ENCODE measurements around the gene TMCO4. TPM values are rescaled to one million over a fixed set of nuclear protein-coding genes. Genes with fewer than 3 reads are reported as not detected.
"Not testable (repeated sequence)": the region's sequence is repeated elsewhere in the genome, so short reads cannot be mapped to it uniquely, and the experiment has no call there.

The TMCO4 gene
- total RNA-seq, 2 experiments from 2014 or later: 13.0 to 13.2 TPM

DNA sequence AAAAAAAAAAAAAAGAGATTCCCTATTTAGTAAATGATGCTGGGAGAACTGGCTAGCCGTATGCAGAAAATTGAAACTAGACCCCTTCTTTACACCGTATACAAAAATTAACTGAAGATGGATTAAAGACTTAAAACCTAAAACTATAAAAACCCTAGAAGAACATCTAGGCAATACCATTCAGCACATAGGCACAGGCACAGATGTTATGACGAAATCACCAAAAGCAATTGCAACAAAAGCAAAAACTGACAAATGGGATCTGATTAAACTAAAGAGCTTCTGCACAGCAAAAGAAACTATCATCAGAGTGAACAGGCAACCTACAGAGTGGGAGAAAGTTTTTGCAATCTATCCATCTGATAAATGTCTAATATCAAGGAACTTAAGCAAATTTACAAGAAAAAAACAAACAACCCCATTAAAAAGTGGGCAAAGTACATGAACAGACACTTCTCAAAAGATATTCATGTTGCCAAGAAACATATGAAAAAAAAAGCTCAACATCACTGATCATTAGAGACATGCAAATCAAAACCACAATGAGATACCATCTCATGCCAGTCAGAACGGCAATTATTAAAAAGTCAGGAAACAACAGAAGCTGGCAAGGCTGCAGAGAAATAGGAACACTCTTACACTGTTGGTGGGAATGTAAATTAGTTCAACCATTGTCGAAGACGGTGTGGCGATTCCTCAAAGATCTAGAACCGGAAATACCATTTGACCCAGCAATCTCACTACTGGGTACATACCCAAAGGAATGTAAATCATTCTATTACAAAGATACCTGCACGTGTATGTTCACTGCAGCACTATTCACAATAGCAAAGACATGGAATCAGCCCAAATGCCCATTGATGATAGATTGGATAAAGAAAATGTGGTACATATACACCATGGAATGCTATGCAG is 9.4 kb downstream of the TMCO4 start:
- CTCF ChIA-PET: interaction anchor here (0.7 kb wide), 1 partner anchor 21 kb away, joined by 3 read pairs; no protein-coding TSS in a partner anchor
- POLR2A ChIA-PET: not testable (repeated sequence)

DNA sequence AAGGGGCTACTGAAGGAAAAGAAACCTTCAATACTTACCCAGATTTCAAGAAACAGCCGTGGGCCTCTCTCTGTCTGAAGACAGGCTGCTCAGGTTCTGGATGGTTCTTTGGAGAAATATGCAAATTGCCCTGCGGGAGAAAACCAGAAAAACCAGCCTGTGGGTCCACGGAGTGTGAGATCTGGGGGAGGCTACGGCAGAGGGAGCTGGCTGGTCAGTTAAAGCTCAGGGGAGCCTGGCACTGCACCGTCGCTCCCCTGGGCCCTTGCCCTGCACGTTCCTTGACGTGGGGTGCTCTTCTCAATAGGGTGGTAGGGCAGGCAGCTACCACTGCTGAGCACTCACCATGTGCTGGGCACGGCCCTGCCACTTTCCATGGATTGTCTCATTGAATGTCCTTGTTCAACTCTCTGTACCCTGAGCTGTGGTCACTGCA is 12.7 kb downstream of the TMCO4 start:
- POLR2A ChIA-PET: no interaction called here
- CTCF ChIA-PET: no interaction called here

DNA sequence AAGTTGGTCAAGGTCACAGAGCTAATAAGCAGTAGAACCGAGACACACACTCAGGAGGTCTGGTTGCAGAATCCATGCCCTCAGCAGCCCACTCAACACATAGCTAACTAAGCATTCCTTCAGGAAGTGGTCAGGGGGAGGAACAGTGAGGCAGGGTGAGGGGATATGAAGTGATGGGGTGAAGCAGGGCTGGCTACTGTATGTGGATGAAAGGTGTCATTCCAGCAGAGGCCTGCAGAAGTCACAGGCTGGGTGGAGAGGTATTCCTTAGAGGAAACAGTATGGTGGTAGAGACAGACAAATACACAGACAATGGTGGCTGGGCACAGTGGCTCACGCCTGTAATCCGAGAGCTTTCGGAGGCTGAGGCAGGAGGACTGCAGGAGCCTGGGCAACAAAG is 14.1 kb downstream of the TMCO4 start:
- ChIA-PET CTCF (no interaction called here), POLR2A (no interaction called here)

DNA sequence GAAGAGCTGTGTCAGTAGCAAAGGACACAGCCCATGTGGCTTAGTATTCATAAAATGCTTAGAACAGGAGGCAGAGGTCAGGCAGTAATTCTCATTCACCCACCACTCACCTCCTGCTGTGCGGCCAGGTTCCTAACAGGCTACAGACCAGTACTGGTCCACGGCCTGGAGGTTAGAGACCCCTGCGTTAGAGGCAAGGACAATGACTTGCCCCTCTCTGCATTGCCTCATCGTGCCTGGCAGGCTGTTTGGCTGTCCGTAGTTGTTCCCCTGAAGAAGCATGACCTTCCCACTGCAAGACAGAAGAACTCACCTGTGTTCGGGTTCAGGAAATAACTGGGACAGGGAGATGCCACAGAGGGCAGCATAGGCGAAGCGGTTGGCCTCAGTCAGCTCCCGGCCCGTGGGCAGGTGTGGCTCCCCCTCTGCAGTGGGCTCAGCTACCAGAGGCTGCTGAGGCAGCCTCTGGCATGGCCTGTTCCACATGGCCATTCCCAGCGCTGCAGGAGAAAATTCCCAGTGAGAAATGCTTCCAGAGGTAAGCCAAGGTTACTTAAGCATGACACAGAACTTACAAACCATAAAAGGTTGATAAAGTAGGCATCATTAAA is 19.3 kb downstream of the TMCO4 start:
- ChIA-PET CTCF (no interaction called here), POLR2A (no interaction called here)

DNA sequence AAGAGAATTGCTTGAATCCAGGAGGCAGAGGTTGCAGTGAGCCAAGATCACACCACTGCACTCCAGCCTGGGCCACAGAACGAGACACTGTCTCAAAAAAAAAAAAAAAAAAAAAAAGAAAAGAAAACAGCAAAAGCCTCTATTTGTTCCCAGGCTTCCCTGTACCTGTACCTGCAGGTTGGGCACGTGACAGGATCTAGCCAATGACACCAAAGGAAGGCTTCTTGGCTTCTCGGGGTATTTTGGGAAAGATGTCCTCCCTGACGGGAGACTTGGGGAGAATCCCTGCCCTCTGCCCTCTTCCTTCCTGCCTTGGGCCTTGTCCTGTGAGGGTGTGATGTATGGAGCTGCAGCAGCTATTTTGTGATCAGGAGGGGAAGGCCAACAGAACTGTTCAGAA is 22.8 kb downstream of the TMCO4 start:
- ChIA-PET POLR2A (no interaction called here), CTCF (no interaction called here)

DNA sequence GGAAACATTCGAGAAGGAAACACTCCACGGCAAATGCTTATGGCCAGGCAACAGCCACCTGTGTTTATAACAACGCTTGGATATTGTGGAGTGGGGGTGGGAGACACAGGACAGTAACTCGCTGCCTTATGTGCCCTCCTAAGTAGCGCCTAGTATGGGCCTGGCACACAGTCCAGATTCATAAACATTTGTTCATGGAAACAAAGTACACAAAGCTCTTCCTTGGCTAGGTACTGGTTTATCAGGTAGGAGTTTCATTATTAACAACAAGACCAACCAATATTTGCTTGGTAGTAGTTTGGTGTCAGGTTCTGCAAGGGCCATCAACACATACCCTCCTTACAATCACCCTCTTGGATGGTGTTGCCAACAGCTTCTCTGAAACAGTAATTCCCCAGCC is 23.4 kb downstream of the TMCO4 start:
- POLR2A ChIA-PET: no interaction called here
- CTCF ChIA-PET: interaction anchor here (0.6 kb wide), 1 partner anchor 127 kb away, joined by 3 read pairs; no protein-coding TSS in a partner anchor

DNA sequence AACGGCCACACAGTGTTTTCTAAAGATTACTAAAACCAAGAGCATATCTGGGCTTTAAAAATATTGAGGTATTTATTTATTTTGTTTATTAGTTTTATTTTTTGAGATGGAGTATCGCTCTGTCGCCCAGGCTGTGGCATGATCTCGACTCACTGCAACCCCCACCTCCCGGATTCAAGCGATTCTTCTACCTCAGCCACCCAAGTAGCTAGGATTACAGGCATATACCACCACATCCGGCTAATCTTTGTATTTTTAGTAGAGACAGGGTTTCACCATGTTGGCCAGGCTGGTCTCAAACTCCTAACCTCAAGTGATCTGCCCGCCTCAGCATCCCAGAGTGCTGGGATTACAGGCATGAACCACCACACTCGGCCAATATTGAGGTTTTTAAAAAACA is 23.9 kb downstream of the TMCO4 start:
- ChIA-PET CTCF (interaction anchor here (0.6 kb wide), 1 partner anchor 127 kb away, joined by 3 read pairs; no protein-coding TSS in a partner anchor), POLR2A (no interaction called here)

DNA sequence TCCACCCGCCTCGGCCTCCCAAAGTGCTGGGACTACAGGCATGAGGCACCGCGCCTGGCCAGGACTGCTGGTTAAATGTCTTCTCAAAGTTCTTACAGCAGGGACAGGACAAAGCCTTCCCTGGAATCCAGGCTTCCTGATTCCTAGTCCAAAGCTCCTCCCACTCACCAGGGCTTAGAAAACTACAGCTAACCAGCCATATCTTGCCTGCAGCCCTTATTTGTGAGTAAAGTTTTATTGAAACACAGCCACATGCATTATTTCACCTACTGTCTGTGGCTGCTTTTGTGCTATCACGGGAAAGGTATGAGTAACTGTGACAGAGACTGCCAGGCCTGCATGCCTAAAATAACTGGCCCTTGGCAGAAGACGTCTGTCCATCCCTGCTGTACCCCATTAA is 24.4 kb downstream of the TMCO4 start:
- ChIA-PET POLR2A (no interaction called here), CTCF (no interaction called here)

DNA sequence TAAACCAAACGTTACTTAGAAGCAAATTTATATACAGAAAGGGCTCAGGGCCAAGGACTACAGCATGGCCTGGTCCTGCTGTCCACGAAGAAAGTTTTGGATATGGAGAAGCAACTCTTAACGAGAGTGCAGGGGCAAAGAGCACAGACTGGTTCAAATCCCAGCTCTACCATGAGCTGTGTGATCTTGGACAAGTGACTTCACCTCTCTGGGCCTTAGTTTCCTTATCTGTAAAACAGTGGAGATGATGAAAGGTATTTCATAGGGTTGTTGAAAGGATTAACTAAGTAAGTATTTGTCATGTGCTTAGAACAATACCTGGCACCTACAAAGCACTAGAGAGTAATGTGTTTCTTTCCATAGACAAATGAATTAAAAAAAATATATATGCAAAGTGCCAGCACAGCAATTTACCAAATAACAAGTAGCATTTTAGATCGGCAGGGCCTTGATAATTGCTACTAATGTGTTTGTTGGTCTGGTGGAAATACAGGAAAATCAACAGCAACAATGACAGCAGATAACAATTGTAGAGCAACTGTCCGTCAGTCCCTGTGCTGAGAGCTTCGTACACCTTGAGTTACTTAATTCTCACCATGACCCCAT is 25.4 kb downstream of the TMCO4 start:
- POLR2A ChIA-PET: no interaction called here
- CTCF ChIA-PET: no interaction called here

DNA sequence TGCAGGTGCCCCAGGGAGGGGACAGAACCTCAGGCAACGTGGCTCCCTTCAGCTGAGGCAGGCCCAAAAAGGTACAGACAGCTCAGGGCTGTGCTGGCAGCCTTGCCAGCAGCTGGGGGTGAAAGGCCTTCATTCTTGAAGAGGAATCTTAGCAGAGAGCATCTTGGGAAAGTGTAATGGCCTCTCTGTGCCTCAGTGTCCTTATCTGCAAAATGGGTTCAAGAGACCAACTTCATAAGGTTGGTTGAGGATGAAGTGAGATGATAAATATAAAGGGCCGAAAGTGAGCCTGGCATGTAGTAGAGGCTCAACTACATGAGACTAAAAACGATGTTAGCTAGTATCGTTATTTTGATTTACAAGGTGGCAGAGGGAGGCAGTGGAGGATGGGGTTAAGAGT is 26.2 kb downstream of the TMCO4 start:
- ChIA-PET CTCF (no interaction called here), POLR2A (no interaction called here)

DNA sequence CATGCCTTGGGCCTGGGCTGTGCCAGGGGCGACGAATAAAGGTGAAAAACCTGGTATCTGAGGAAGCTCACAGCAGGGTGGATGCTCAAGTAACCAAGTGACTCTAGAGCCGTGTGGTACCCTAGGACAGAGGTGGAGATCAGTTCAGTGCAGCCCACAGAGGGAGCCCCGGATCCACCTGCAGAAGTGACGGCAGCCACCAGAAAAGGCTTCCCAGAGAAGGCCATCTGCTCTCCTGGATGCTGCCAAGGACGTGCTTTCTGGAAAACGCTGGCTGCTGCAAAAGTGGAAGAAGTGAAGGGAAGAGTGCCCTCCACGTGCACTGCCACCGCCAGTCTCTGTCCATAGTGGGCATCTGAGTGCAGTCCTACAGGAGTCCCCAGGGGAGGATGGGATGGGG is 27.7 kb downstream of the TMCO4 start:
- ChIA-PET CTCF (interaction anchor here (1.3 kb wide), 1 partner anchor 10 kb away, joined by 4 read pairs; no protein-coding TSS in a partner anchor), POLR2A (no interaction called here)

DNA sequence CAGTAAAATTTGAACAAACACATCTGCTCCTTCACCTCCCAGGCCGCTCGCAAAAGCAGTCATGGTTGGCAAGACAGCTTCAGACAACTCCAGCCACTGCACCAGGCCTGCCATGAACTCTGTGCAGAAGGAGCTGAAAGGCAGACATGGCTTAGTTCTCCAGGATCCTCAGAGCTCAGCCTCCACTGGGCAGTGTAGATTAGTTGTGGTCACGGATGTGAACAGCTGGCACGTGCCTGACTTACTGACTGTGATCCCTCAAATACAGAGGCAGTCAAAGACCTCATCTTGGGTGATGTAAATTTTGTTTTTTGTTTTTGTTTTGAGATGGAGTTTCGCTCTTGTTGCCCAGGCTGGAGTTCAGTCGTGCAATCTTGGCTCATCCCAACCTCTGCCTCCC is 28.4 kb downstream of the TMCO4 start:
- ChIA-PET CTCF (interaction anchor here (1.3 kb wide), 1 partner anchor 10 kb away, joined by 4 read pairs; no protein-coding TSS in a partner anchor), POLR2A (no interaction called here)

DNA sequence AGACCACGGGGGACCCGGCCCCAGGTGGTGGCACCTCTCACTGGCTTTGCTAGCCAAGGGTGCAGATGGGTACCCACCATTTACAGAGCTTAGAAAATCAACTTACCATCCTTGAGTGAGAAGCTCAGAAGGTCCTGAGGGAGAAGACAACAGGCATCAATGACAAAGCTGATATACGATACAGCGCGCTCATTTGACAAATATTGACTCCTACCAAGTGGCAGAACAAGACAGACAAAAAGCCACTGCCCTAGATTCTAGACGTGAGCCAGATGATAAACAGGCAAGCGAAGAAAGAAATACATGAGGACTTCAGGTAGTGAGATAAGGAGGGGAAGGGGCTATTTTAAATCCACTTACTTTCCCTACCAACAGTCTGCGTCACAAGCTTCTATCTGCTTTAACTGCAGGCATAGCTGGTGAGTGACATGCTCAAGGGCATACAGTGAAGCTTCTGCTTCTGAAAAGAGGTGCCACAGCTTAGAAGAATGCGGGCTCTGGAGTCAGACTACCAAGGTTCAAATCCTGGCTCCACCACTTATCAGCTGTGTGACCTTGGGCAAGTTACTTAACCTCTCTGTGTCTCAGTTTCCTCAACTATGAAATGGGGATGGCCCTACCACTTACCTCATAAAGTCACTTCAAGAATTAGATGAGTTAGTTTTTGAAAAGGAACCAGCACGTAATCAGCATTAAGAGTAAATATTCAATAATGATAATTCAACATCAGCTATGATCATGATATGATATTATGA is 29.1 kb downstream of the TMCO4 start:
- POLR2A ChIA-PET: no interaction called here
- CTCF ChIA-PET: interaction anchor here (1.3 kb wide), 1 partner anchor 9 kb away, joined by 4 read pairs; no protein-coding TSS in a partner anchor

DNA sequence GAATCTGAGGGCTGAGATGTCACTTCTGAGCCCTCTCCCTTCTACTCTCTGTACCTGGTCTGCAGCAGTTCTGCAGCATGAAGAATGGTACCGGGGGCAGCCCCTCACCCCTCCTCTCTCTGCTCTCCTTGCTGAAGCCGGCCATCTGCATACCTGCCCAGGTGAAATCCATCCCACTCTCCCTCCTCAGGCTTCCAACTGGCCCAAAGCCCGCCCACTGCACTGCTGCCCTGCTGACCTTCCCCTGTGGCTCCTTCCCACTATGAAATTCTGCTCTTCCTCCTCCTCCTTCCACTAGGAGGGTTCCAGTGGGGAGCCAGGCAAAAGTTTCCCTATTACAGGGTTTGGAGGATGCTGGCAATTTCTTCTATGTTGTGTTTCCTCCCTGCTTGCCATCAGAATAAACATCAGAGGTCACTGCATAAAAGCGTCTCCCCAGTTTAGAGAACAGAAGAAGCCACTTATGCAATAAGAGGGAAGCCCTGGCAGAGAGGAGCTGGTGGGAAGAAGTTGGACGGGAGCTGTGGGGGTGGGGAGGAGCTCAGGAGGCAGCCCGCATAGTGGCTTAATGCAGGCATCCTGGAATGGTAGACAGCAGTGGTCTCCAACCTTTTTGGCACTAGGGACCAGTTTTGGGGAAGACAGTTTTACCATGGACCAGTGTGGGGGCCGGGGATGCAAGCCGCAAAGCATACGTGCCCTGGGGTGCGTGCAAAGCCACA is 30.3 kb downstream of the TMCO4 start:
- ChIA-PET POLR2A (no interaction called here), CTCF (no interaction called here)

DNA sequence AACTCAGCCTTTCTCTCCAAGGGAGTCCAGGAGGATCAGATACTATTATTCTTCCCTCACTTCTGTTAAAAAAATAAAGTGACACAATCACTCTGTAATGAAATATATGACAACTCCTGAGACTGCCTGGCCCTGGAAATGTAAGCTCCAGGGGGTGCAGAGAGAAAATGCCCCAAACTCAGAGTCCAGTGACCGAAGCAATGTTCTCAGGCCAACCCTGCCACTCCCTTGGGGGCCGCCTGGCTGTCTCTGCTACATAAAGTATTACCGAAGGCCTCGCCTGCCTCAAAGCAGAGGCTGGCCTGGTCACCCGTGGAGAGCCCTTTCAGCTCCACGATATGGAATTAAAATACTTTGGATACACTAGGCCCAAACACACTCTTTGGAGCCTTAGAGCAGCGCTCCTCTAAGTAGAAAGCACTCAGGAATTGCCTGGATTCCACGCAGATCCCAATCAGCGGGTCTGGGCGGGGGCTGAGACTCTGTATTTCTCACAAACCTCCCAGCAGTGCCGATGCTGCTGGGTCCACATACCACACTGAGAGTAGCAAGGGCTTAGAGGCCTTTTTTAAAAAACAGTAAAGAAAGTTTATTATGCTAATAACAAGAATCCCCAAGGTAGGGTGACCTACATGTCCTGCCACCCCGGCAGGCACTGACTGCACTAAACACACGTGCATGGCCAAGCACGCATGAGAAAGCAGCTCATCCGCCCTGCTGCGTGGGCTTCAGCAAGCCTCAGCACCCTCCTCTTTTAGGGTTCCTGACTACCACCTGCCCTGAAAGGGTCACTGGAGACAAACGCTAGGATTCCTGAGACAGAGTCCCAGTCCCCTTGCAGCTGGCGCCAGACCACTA is 31.1 kb downstream of the TMCO4 start:
- CTCF ChIA-PET: no interaction called here
- POLR2A ChIA-PET: no interaction called here

DNA sequence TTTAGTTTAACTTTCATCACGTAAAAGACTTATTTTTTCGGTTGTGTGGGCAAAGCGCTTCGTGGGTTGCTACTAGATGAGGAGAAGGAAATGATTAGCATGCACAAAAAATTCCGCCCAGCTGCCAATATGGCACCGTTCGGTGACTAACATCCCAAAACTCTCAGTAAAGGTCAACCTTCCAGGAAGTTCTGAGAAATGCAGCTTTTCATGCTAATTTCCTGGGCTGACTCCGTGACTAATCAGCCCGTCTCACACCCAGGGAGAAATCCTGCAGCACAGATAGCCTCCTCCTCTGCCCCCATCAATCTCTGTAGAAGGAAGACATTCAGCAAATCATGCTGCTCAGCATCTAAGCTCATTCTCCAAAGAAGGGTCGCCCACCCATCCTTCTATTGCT is 34.1 kb downstream of the TMCO4 start:
- CTCF ChIA-PET: no interaction called here

DNA sequence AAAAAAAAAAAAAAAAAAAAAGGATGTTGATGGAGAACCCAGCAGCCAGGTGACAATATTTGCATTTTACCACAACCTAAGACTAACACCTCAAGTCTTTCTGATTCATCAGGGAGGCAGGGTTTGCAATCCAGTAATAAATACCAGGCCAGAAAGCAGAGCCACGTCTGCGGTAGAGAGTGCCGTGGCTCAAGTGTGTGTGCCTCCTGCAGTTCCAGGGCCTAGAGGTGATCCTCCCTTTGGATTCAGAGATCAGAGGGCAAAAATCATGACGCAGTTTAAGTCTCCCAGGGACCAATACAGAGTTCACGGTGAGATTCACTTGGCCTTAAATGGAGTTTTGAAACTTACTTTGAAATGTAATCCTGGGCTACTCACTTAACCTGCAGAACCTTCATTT is 34.9 kb downstream of the TMCO4 start:
- ChIA-PET CTCF (no interaction called here), POLR2A (no interaction called here)

More for the DNA sequence above, 34.1 kb downstream of the TMCO4 start:
- POLR2A ChIA-PET: no interaction called here

DNA sequence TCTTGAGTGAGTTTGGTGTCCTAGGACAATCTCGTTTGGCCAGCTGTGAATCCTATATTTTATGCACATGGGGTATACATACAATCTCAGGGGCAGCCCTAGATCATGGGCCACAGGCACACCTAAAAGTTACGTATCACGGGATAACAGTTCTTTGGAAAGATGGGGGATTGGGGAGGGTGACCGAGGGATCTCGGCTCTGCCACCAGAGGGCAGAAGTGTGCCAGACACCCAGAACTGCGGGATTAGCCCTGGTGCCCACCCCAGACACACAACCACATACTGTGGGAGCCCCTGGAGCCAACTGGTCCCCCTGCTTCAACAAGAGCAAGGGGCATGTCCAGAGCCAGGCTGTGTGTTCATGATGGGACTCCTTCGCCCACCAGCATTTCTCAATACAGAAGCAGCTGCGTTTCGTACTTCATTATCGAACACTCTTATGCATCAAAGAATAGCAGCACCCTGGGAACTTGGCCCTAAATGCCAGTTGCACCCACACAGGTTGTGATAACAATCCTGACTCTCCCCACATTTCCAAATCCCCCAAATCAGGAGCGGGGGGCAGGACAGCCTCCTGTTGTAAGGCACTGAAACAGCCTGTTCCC is 37.4 kb downstream of the TMCO4 start:
- ChIA-PET CTCF (interaction anchor here (0.8 to 1.6 kb wide), 7 partner anchors 9 to 102 kb away, joined by 3 to 5 read pairs (median 4); no protein-coding TSS in a partner anchor), POLR2A (no interaction called here)
